Neural progenitor cell (in vitro differentiated cells): ENCODE data around the gene EIF4G3. TPM values are rescaled to one million over a fixed set of nuclear protein-coding genes. Genes with fewer than 3 reads are reported as not detected.

Experiments used
- DNase-seq: peaks from one replicate; pipeline ENCODE4 v3.0.0-alpha.2; 2016; ENCODE audit warnings: low spot score
- H2AFZ ChIP-seq: fragments of 200-600 bp; sonication (generic); replicated peaks from 2 replicates; pipeline ENCODE4 v1.6.1; 2016; ENCODE audit warnings: antibody characterized with exemption
- H3F3A ChIP-seq: fragments of 200-600 bp; sonication (generic); 2 replicates; pipeline ENCODE4 v1.6.1; 2016; ENCODE audit warnings: antibody characterized with exemption, low read depth
- H3K27ac ChIP-seq: fragments of 200-600 bp; sonication (generic); 2 replicates; pipeline ENCODE4 v1.5.1; 2016; ENCODE audit warnings: mild to moderate bottlenecking
- H3K27me3 ChIP-seq: fragments of 200-600 bp; sonication (generic); 2 replicates; pipeline ENCODE4 v1.6.1; 2016; ENCODE audit warnings: mild to moderate bottlenecking, moderate library complexity
- H3K36me3 ChIP-seq: fragments of 200-600 bp; sonication (generic); 2 replicates; pipeline ENCODE4 v1.5.1; 2016
- H3K4me1 ChIP-seq: fragments of 200-600 bp; sonication (generic); 2 replicates; pipeline ENCODE4 v1.6.1; 2016; ENCODE audit warnings: mixed run types
- H3K4me2 ChIP-seq: fragments of 200-600 bp; sonication (generic); 2 replicates; pipeline ENCODE4 v1.6.1; 2016
- H3K4me3 ChIP-seq: fragments of 200-600 bp; sonication (generic); 2 replicates; pipeline ENCODE4 v1.5.1; 2016
- H3K79me2 ChIP-seq: fragments of 200-600 bp; sonication (generic); 2 replicates; pipeline ENCODE4 v1.6.1; 2016; ENCODE audit warnings: low read depth
- H3K9ac ChIP-seq: fragments of 200-600 bp; sonication (generic); 2 replicates; pipeline ENCODE4 v1.6.1; 2016
- H3K9me3 ChIP-seq: fragments of 200-600 bp; sonication (generic); 2 replicates; pipeline ENCODE4 v1.5.1; 2016; ENCODE audit warnings: low read depth
- H4K20me1 ChIP-seq: fragments of 200-600 bp; sonication (generic); 2 replicates; pipeline ENCODE4 v1.6.1; 2016; ENCODE audit warnings: low read depth
- H3K27ac Mint-ChIP-seq: 3 replicates; pipeline ENCODE4 v1.8.0; 2021; ENCODE audit warnings: mixed read lengths
- H3K27me3 Mint-ChIP-seq: 2 replicates; pipeline ENCODE4 v1.8.0; 2022; ENCODE audit warnings: low read depth, mild to moderate bottlenecking, inconsistent platforms, moderate library complexity, mixed read lengths; ENCODE audit not compliant: insufficient read depth
- H3K36me3 Mint-ChIP-seq: 3 replicates; pipeline ENCODE4 v1.8.0; 2021; ENCODE audit warnings: mixed read lengths
- H3K4me1 Mint-ChIP-seq: 3 replicates; pipeline ENCODE4 v1.8.0; 2021; ENCODE audit warnings: mixed read lengths
- H3K4me3 Mint-ChIP-seq: 3 replicates; pipeline ENCODE4 v1.8.0; 2021; ENCODE audit warnings: mild to moderate bottlenecking, moderate library complexity, mixed read lengths
- H3K9me3 Mint-ChIP-seq: 3 replicates; pipeline ENCODE4 v1.8.0; 2020; ENCODE audit warnings: mixed read lengths
- CTCF ChIP-seq: fragments of 200-600 bp; sonication (generic); IDR thresholded peaks from 2 replicates; pipeline ENCODE4 v1.5.1; 2017; ENCODE audit warnings: antibody characterized with exemption, mild to moderate bottlenecking
- EZH2 ChIP-seq: fragments of 200-600 bp; sonication (generic); IDR thresholded peaks from 2 replicates; pipeline ENCODE4 v1.6.1; 2017; ENCODE audit warnings: antibody characterized with exemption, mild to moderate bottlenecking, moderate library complexity
- EZH2phosphoT487 ChIP-seq: fragments of 200-600 bp; sonication (generic); IDR thresholded peaks from 2 replicates; pipeline ENCODE4 v1.6.1; 2017; ENCODE audit warnings: antibody characterized with exemption
- total RNA-seq: library from RNA; depleted of rRNA; stranded (reverse); fragments of >200 nt; gene quantifications from 2 replicates; pipeline ENCODE4 v1.2.3, GENCODE V29; 2015; ENCODE audit warnings: low replicate concordance

Gene EIF4G3
- total RNA-seq, 1 donor from 2014 or later = 73.4 TPM

GRCh38 chr1:21048462-21048861, 128.2 kb downstream of the EIF4G3 start:
- no peaks in the 10 kb centered on the region for H3K27me3 ChIP-seq
- no peak overlapping the region for H3K9ac ChIP-seq
- Mint-ChIP-seq H3K9me3 (peaks cover 5% of the 10 kb centered on the region), H3K27me3 (no peaks in the 10 kb centered on the region), H3K36me3 (peaks cover 26% of the 10 kb centered on the region), H3K27ac (no peak overlapping the region), H3K4me1 (no peaks in the 10 kb centered on the region), H3K4me3 (no peak overlapping the region)
- H3K9me3 ChIP-seq = no peaks in the 10 kb centered on the region
- H3K4me1 ChIP-seq = peaks cover 31% of the 10 kb centered on the region
- no peak overlapping the region for H3K4me3 ChIP-seq
- TF ChIP-seq EZH2phosphoT487 (no peak), CTCF (no peak), EZH2 (no peak)
- H3K36me3 ChIP-seq = peaks cover 7% of the 10 kb centered on the region
- H3K79me2 ChIP-seq = peaks cover 82% of the 10 kb centered on the region
- DNase-seq = no peak
- H3K4me2 ChIP-seq = no peak overlapping the region
- peaks cover 27% of the 10 kb centered on the region for H4K20me1 ChIP-seq
- no peak overlapping the region for H2AFZ ChIP-seq
- no peak overlapping the region for H3K27ac ChIP-seq
- peaks cover 11% of the 10 kb centered on the region for H3F3A ChIP-seq

- peaks cover 7% of the 10 kb centered on the region for H3K36me3 ChIP-seq
Observed at GRCh38 chr1:21046132-21046531, 130.6 kb downstream of the EIF4G3 start.

GRCh38 chr1:21045351-21045750, 131.3 kb downstream of the EIF4G3 start:
- H2AFZ ChIP-seq = no peak overlapping the region
- Mint-ChIP-seq H3K36me3 (peaks cover 27% of the 10 kb centered on the region), H3K9me3 (no peaks in the 10 kb centered on the region), H3K27ac (no peak overlapping the region), H3K27me3 (no peaks in the 10 kb centered on the region), H3K4me3 (no peak overlapping the region), H3K4me1 (no peaks in the 10 kb centered on the region)
- TF ChIP-seq EZH2 (no peak), CTCF (no peak), EZH2phosphoT487 (no peak)
- H3K79me2 ChIP-seq = peaks cover 97% of the 10 kb centered on the region
- H3K36me3 ChIP-seq = peaks cover 7% of the 10 kb centered on the region
- no peak overlapping the region for H3K4me2 ChIP-seq
- H3K9me3 ChIP-seq = no peaks in the 10 kb centered on the region
- peak overlapping the region; percentile 39 for H3K27ac ChIP-seq
- no peaks in the 10 kb centered on the region for H3K27me3 ChIP-seq
- H3K4me3 ChIP-seq = no peak overlapping the region
- no peak for DNase-seq
- no peak overlapping the region for H3K9ac ChIP-seq
- H4K20me1 ChIP-seq = peaks cover 49% of the 10 kb centered on the region
- H3F3A ChIP-seq = peaks cover 11% of the 10 kb centered on the region
- peaks cover 35% of the 10 kb centered on the region for H3K4me1 ChIP-seq

More at GRCh38 chr1:21046132-21046531, 130.6 kb downstream of the EIF4G3 start:
- H3K27ac Mint-ChIP-seq = no peak overlapping the region
- peak overlapping the region; percentile 39 for H3K27ac ChIP-seq
- peaks cover 11% of the 10 kb centered on the region for H3F3A ChIP-seq
- DNase-seq = no peak
- no peak overlapping the region for H3K4me2 ChIP-seq
- H3K4me3 Mint-ChIP-seq = no peak overlapping the region
- TF ChIP-seq EZH2phosphoT487 (no peak), EZH2 (no peak), CTCF (no peak)
- no peaks in the 10 kb centered on the region for H3K27me3 ChIP-seq
- no peak overlapping the region for H3K9ac ChIP-seq
- H3K4me3 ChIP-seq = no peak overlapping the region
- H3K4me1 ChIP-seq = peaks cover 35% of the 10 kb centered on the region
- H3K4me1 Mint-ChIP-seq = no peaks in the 10 kb centered on the region
- H3K9me3 ChIP-seq = no peaks in the 10 kb centered on the region
- peaks cover 49% of the 10 kb centered on the region for H4K20me1 ChIP-seq
- H3K36me3 Mint-ChIP-seq = peaks cover 29% of the 10 kb centered on the region
- H3K79me2 ChIP-seq = peaks cover 95% of the 10 kb centered on the region
- H3K9me3 Mint-ChIP-seq = no peaks in the 10 kb centered on the region
- no peak overlapping the region for H2AFZ ChIP-seq
- no peaks in the 10 kb centered on the region for H3K27me3 Mint-ChIP-seq
